Spleen (tissue), 7 donors: ENCODE results near the gene SEL1L3.

Experiments used
- POLR2AphosphoS5 ChIP-seq, 3 donors: sonication (generic); formaldehyde crosslinking; IDR thresholded peaks; one replicate each; pipeline ENCODE4 v1.5.1; 2017; ENCODE audit warnings: antibody characterized with exemption in 3 of 3
- TF ChIP-seq, protein P1 (sequence below), 11 experiments: fragments of 200-600 bp in 7 of 11; fragments of 450-650 bp in 4 of 11; sonication (generic) in 4 of 11; IDR thresholded peaks in 8 of 11; conservative IDR thresholded peaks in 3 of 11; 1 replicate in 7 of 11; 2 replicates in 4 of 11; pipeline versions ENCODE4 v1.4.0 to v1.8.0; 2016 to 2021; ENCODE audit warnings: antibody characterized with exemption in 11 of 11, inconsistent platforms in 4 of 11, mild to moderate bottlenecking in 1 of 11
- donor health status: DM: no; HTN: no; CAD: no; lungs with moderate emphysema.
- donor health status: DM: no; HTN: no; CAD: no.
- donor health status: DM: no; HTN: no; CAD: no.

DNA sequence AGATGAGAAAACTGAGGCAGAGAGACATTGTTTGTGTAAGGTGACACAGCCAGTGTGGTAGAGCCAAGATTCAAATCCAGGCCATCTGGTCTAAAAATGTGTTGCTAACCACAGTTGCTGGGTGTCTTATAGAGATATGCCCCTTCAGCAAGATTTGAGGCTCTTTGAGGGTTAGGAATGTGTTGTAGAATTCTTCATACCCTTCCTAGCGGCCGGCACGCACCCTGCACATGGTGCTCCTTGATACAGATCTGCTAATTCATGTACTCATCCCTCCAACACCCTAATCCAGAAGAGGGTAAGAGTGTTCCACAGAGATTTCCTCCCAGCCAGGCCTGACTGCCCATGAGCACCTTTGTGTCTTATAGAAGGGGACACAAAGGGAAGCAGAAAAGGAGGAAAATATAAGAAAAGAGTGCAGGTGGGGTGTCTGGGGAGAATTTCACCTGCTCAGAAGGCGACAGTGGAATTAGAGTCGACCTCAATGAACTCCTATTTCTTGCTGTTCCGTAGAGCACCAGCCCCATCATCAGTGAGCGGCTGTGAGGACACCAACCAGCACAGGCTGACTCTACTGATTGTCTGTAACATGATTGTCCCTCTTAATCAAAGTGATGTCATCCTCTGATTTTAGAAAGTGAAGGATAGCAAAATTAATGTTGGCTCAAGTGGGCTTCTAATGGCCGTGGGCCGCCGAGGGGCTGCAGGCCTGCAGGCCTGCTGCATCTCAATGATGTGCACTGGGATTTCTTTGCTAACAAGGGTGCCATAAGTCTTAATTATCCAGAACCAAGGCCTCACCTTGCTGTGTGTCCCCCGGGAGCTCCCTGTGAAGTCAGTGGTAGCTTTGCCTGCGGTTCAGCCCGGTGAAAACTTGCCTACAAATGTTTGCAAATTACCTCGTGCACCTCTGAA, 27.1 kb upstream of the SEL1L3 start:
- TF ChIP-seq POLR2AphosphoS5 (IDR thresholded peaks at IDR 0.05) = no peak
- TF ChIP-seq, protein P1, sequence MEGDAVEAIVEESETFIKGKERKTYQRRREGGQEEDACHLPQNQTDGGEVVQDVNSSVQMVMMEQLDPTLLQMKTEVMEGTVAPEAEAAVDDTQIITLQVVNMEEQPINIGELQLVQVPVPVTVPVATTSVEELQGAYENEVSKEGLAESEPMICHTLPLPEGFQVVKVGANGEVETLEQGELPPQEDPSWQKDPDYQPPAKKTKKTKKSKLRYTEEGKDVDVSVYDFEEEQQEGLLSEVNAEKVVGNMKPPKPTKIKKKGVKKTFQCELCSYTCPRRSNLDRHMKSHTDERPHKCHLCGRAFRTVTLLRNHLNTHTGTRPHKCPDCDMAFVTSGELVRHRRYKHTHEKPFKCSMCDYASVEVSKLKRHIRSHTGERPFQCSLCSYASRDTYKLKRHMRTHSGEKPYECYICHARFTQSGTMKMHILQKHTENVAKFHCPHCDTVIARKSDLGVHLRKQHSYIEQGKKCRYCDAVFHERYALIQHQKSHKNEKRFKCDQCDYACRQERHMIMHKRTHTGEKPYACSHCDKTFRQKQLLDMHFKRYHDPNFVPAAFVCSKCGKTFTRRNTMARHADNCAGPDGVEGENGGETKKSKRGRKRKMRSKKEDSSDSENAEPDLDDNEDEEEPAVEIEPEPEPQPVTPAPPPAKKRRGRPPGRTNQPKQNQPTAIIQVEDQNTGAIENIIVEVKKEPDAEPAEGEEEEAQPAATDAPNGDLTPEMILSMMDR (IDR thresholded peaks at IDR 0.05 in 8 of 11, conservative IDR thresholded peaks at IDR 0.05 in 3 of 11) = no peak
